CD14-positive monocyte (primary cell): ENCODE results near the gene RNF141. TPM values are rescaled to one million over a fixed set of nuclear protein-coding genes. Genes with fewer than 3 reads are reported as not detected.

ENCODE experiments used
- DNase-seq, 3 donors: peaks; one replicate each; pipeline ENCODE4 v3.0.0-alpha.2; 2011 to 2022
- H2AFZ ChIP-seq: 2 replicates; pipeline ENCODE4 v1.6.0; 2012; ENCODE audit warnings: mild to moderate bottlenecking, low read depth, low read length, inconsistent platforms; ENCODE audit not compliant: insufficient read depth, poor library complexity, severe bottlenecking
- H3K27ac ChIP-seq, 2 donors: 1 replicate in 1 of 2; 2 replicates in 1 of 2; pipeline ENCODE4 v1.5.1; 2012 to 2013; ENCODE audit warnings: low read length in 2 of 2, control low read depth in 1 of 2, inconsistent platforms in 1 of 2, low read depth in 1 of 2, mild to moderate bottlenecking in 1 of 2
- H3K27me3 ChIP-seq, 2 donors: one replicate each; pipeline versions ENCODE4 v1.6.0 to v1.6.1; 2011 to 2013; ENCODE audit warnings: low read length in 2 of 2; ENCODE audit not compliant: control insufficient read depth in 2 of 2, insufficient read depth in 2 of 2
- H3K36me3 ChIP-seq, 2 donors: replicated peaks in 1 of 2; 1 replicate in 1 of 2; 2 replicates in 1 of 2; pipeline versions ENCODE4 v1.5.1 to v1.6.1; 2012 to 2013; ENCODE audit warnings: low read length in 2 of 2, control low read depth in 1 of 2, inconsistent platforms in 1 of 2, mild to moderate bottlenecking in 1 of 2; ENCODE audit not compliant: insufficient read depth in 2 of 2, control insufficient read depth in 1 of 2
- H3K4me1 ChIP-seq, 2 donors: 1 replicate in 1 of 2; 2 replicates in 1 of 2; pipeline versions ENCODE4 v1.5.1 to v1.6.1; 2012 to 2013; ENCODE audit warnings: low read length in 2 of 2, control low read depth in 1 of 2, inconsistent platforms in 1 of 2, mild to moderate bottlenecking in 1 of 2, moderate library complexity in 1 of 2; ENCODE audit not compliant: insufficient read depth in 2 of 2, control insufficient read depth in 1 of 2
- H3K4me2 ChIP-seq: replicated peaks from 2 replicates; pipeline ENCODE3; 2012; ENCODE audit warnings: low read length, moderate library complexity, mild to moderate bottlenecking; ENCODE audit not compliant: poor library complexity, severe bottlenecking; ENCODE audit errors: extremely low read depth
- H3K4me3 ChIP-seq, 3 experiments: fragments of 200-600 bp in 1 of 3; sonication (generic) in 1 of 3; replicated peaks in 1 of 3; 1 replicate in 2 of 3; 2 replicates in 1 of 3; pipeline ENCODE4 v1.5.1; 2011 to 2013; ENCODE audit warnings: low read length in 3 of 3, mild to moderate bottlenecking in 3 of 3, control low read depth in 2 of 3, low read depth in 2 of 3, inconsistent platforms in 1 of 3, moderate library complexity in 1 of 3
- H3K79me2 ChIP-seq: 2 replicates; pipeline ENCODE4 v1.6.0; 2012; ENCODE audit warnings: mild to moderate bottlenecking, control low read depth, inconsistent platforms, low read length, moderate library complexity; ENCODE audit not compliant: insufficient read depth
- H3K9ac ChIP-seq: 2 replicates; pipeline ENCODE4 v1.6.0; 2017; ENCODE audit warnings: low read length, mild to moderate bottlenecking; ENCODE audit not compliant: insufficient read depth, poor library complexity, severe bottlenecking
- H3K9me3 ChIP-seq, 2 donors: replicated peaks in 1 of 2; 1 replicate in 1 of 2; 2 replicates in 1 of 2; pipeline versions ENCODE4 v1.5.1 to v1.6.1; 2012 to 2013; ENCODE audit warnings: low read length in 2 of 2, control low read depth in 1 of 2; ENCODE audit not compliant: control insufficient read depth in 1 of 2, insufficient read depth in 1 of 2
- H4K20me1 ChIP-seq: 2 replicates; pipeline ENCODE4 v1.6.0; 2012; ENCODE audit warnings: mild to moderate bottlenecking, low read length, control low read depth, moderate library complexity; ENCODE audit not compliant: insufficient read depth
- H3K27ac Mint-ChIP-seq, 7 donors: one replicate each; pipeline ENCODE4 v1.8.0; 2020; ENCODE audit warnings: mild to moderate bottlenecking in 7 of 7, mixed read lengths in 7 of 7, moderate library complexity in 6 of 7, inconsistent platforms in 2 of 7
- H3K27me3 Mint-ChIP-seq, 3 donors: one replicate each; pipeline ENCODE4 v1.8.0; 2021 to 2022; ENCODE audit warnings: low read depth in 3 of 3, mild to moderate bottlenecking in 3 of 3, mixed read lengths in 3 of 3, moderate library complexity in 3 of 3, inconsistent platforms in 1 of 3
- H3K36me3 Mint-ChIP-seq, 2 donors: one replicate each; pipeline ENCODE4 v1.8.0; 2020; ENCODE audit warnings: mixed read lengths in 2 of 2, inconsistent platforms in 1 of 2, mild to moderate bottlenecking in 1 of 2
- H3K4me1 Mint-ChIP-seq: one replicate; pipeline ENCODE4 v1.8.0; 2020; ENCODE audit warnings: mild to moderate bottlenecking, mixed read lengths
- H3K4me3 Mint-ChIP-seq, 2 donors: one replicate each; pipeline ENCODE4 v1.8.0; 2020; ENCODE audit warnings: mild to moderate bottlenecking in 2 of 2, mixed read lengths in 2 of 2, moderate library complexity in 1 of 2
- H3K9me3 Mint-ChIP-seq, 7 donors: one replicate each; pipeline ENCODE4 v1.8.0; 2020 to 2022; ENCODE audit warnings: mixed read lengths in 7 of 7, mild to moderate bottlenecking in 6 of 7, moderate library complexity in 6 of 7, inconsistent platforms in 2 of 7
- CTCF ChIP-seq: fragments of 200-600 bp; IDR thresholded peaks from one replicate; pipeline ENCODE4 v1.8.0; 2022; ENCODE audit warnings: antibody characterized with exemption, mild to moderate bottlenecking
- WGBS: methylation state at CpG from one replicate; pipeline ENCODE4 v1.1.5; 2013; ENCODE audit warnings: missing lambda C conversion rate; ENCODE audit not compliant: insufficient coverage; 5-methylcytosine and 5-hydroxymethylcytosine counted together
- intact Hi-C, 2 donors: fragments of 100-400 bp; cut with micrococcal nuclease; formaldehyde crosslinking; loops; one replicate each; pipeline versions ENCODE4 v1.15.0 to v1.15.1; 2023
- polyA plus RNA-seq, 3 donors: library from polyadenylated mRNA; depleted of rRNA in 1 of 3; unstranded in 2 of 3; stranded (reverse) in 1 of 3; fragments of 300-500 nt in 2 of 3; fragments of >200 nt in 1 of 3; fragmentation: Illumina TruSeq in 2 of 3; gene quantifications; 1 replicate in 2 of 3; 2 replicates in 1 of 3; pipeline ENCODE4 v1.2.3, GENCODE V29; 2012 to 2021

RNF141 gene
- polyA plus RNA-seq, 3 donors, result 19.7 to 114 (median 98.3) TPM

GRCh38 chr11:10488934-10489691 is 51.9 kb downstream of the RNF141 start:
- peaks cover 9% of the 10 kb centered on the region for H3K79me2 ChIP-seq
- intact Hi-C loops, result no loop called here
- TF ChIP-seq CTCF, result no peak
- H3K9me3 ChIP-seq, result no peaks in the 10 kb centered on the region
- H3K36me3 Mint-ChIP-seq, result peaks cover 97 to 100% of the 10 kb centered on the region in 2 donors
- H3K4me1 ChIP-seq, result no peaks in the 10 kb centered on the region
- H3K4me3 Mint-ChIP-seq, result no peak overlapping the region
- peak overlapping the region in 5 of 7 donors; percentile 15 to 63 (median 45) for H3K27ac Mint-ChIP-seq
- no peak overlapping the region for H3K27ac ChIP-seq
- H3K27me3 Mint-ChIP-seq, result no peaks in the 10 kb centered on the region
- 94% methylated on average over 9 of the region's 11 CpGs for WGBS
- H3K4me1 Mint-ChIP-seq, result peaks cover 12% of the 10 kb centered on the region
- H3K27me3 ChIP-seq, result no peaks in the 10 kb centered on the region
- H3K36me3 ChIP-seq, result peaks cover 90 to 100% of the 10 kb centered on the region in 2 donors
- no peak overlapping the region for H2AFZ ChIP-seq
- peaks cover 0 to 2% (median 0%) of the 10 kb centered on the region in 7 donors for H3K9me3 Mint-ChIP-seq
- no peak for DNase-seq
- no peak overlapping the region for H3K4me2 ChIP-seq
- H4K20me1 ChIP-seq, result peaks cover 53% of the 10 kb centered on the region
- no peak overlapping the region for H3K9ac ChIP-seq
- H3K4me3 ChIP-seq, result no peak overlapping the region

- Histone ChIP-seq H4K20me1 (peaks cover 60% of the 10 kb centered on the region), H3K4me3 (no peak overlapping the region), H3K4me2 (no peak overlapping the region), H3K9ac (no peak overlapping the region), H3K79me2 (peaks cover 9% of the 10 kb centered on the region), H3K27ac (no peak overlapping the region), H2AFZ (no peak overlapping the region), H3K4me1 (no peaks in the 10 kb centered on the region), H3K36me3 (peaks cover 90 to 100% of the 10 kb centered on the region in 2 donors), H3K27me3 (no peaks in the 10 kb centered on the region), H3K9me3 (no peaks in the 10 kb centered on the region)
- WGBS, result 94% methylated on average over 13 of the region's 13 CpGs
- DNase-seq, result no peak
- intact Hi-C loops, result no loop called here
- Mint-ChIP-seq H3K9me3 (peaks cover 0 to 2% (median 0%) of the 10 kb centered on the region in 7 donors), H3K27me3 (no peaks in the 10 kb centered on the region), H3K4me3 (peak overlapping the region in 1 of 2 donors; percentile 34), H3K36me3 (peaks cover 96 to 100% of the 10 kb centered on the region in 2 donors), H3K27ac (peak overlapping the region in 4 of 7 donors; percentile 7 to 63 (median 44)), H3K4me1 (peaks cover 12% of the 10 kb centered on the region)
- no peak for TF ChIP-seq CTCF
These were observed 52.7 kb downstream of the RNF141 start for GRCh38 chr11:10488121-10488933.
